GM18861 (cell line): ENCODE measurements around the gene PEX11B.
"Not testable (repeated sequence)": the region's sequence is repeated elsewhere in the genome, so short reads cannot be mapped to it uniquely, and the experiment has no call there.

Source experiments
- ATAC-seq: cut with Tn5 transposase; IDR thresholded peaks from one replicate; pipeline ENCODE4 v1.9.1; 2021; ENCODE audit not compliant: unreplicated experiment

Gene PEX11B

DNA sequence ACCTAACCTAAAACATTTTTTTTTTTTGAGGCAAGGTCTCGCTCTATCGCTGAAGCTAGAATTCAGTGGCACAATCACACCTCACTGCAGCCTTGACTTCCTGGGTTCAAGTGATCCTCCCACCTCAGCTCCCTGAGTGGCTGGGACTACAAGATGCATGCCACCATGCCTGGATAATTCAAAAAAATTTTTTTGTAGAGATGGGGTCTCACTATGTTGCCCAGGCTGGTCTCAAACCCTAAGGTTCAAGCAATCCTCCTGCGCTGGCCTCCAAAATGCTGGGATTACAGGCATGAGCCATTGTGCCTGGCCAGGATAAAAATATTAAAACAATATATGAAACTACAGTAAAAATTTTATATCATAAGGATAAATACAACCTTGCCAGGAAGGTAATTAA is 34.4 kb upstream of the PEX11B start:
- ATAC-seq: no peak

DNA sequence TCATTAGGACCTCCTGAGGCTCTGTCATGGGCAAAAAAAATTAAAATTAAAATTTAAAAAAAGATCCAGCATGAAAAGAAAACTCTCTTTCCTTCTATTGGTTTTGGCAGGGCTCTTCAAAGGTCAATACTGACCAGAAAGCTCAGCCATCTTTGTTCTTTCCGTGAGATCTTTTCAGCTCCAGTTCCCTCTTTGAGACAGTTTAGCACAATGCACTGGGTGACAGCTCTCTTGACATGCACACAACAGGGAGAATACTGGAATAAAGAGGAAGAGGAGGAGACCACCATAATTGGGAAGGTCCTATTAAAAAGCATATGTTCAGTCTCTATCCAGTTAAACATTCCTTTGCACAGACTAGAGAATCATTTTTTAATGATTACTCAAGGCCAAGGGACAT is 33.0 kb upstream of the PEX11B start:
- ATAC-seq: no peak

DNA sequence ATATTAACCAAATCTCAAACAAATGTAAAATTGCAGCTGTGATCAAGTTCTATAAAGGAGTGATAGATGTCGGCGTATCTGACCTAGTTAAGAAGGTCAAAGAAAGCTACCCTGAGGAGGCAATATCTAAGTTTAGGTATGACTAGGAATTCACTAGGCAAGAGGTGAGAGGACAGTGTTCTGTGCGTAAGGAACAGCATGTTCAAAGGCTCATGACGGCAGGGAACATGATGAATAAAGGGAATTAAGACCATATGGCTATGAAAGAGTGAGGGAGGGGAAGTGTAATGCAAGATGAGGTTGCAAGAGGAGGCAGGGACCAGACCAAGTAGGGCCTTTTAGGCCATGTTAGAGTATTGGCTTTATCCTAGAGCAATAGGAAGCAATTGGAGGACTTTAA is 30.7 kb upstream of the PEX11B start:
- no peak for ATAC-seq

DNA sequence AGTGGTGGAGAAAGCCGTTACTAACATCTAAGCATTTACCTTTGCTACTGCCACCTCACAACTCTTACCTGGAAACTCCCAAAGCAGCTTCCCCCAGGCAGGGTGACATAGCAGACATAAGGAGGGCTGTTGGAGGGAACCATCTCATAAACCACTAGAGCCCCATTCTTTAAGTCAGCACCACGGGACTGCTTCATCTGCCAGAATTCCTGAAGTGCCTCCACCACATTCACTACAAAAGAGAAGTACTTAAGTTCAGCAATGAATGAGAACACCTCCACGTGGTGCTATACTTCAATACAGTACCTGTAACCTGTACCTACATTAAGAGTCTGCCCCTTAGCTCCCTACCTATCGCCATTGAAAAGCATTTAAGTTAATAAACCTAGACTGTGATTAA is 29.0 kb upstream of the PEX11B start:
- no peak for ATAC-seq

DNA sequence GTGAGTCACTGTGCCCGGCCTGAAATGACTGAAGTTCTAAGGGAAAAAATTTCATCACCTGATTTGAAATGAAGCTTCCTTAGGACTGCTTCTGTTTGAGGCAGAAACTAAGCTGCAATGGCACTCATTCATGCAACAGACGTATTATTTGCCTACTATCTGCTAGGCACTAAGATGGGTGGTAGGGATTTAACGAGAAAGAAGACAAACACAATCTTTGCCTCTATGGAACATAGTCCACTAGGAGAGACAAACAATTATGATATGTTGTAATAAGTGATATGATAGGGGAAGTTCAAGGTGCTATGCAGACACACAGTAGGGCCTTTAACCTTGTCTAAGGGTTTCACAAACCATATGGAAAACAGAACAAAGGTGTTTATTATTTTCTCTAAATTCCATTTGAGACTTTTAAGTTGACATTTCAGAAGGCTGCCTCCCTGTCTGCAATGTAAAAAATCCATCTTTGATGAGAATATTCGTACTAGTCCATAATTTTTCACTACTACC is 28.0 kb upstream of the PEX11B start:
- no peak for ATAC-seq

DNA sequence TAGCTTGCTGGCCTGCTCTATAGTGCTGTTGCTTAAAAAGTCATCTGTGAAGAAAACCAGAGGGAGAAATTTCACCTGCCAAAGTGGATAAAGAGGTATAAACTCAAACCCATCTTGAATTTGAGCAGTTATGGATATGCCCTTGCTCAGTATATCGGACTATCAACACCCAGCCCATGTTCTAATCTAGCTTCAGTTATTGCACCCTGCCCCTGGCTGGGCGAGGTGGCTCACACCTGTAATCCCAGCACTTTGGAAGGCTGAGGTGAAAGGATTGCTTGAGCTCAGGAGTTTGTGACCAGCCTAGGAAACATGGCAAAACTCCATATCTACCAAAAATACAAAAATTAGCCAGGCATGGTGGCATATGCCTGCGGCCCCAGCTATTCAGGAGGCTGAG is 26.0 kb upstream of the PEX11B start:
- ATAC-seq: no peak

DNA sequence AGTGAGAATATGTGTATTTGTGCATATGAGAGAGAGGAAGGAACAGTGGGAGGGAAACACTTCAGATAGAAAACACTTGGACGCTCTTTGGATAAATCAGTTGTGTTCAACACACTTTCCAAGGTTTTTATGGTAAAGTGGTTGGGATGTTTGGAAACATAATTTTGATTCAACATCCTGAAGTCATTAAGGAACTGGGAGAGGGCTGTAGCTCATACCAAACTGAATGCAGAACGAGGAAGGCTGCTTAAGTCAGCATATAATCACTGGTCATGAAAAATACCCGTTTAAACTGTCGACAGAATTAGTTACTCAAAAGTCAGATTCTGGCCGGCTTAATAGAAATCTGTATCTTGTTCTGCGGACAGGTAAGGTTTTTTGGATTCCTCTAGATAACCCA is 24.4 kb upstream of the PEX11B start:
- ATAC-seq: no peak

DNA sequence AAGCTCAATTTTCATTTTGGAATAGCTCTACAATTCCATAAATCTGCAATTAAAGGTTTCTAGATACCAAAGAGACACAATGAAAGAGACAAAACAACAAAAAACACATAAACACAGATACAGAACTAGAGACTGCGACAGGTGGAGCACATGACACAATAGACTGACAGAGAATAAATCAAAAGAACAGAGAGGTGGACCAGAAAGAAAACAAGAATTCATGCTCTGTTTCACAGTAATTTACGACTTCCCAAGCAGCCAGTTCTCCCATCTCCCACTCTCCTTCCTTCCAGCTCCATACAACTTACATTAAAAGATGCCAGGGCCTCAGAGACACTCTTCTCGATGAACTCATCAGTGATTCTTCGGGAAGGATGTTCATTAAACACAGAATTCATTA is 23.9 kb upstream of the PEX11B start:
- ATAC-seq: no peak

DNA sequence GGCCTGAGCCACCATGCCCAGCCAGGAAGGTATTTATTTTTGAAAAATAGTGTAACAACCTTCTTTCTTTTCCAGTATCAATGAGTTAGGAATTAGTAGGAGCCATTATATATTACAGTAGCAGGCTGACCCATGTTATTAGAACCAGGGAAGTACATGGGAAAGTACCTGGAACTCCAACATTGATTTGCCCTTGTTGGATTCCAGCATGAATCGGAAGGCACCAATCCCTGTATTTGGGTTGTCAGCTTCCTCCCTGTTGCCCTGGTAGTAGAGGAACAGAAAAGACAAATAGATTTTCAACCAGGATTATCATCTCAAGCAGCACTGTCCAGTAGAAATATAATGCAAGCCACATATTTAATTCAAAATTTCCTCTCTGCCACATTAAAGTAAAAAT is 18.9 kb upstream of the PEX11B start:
- no peak for ATAC-seq

DNA sequence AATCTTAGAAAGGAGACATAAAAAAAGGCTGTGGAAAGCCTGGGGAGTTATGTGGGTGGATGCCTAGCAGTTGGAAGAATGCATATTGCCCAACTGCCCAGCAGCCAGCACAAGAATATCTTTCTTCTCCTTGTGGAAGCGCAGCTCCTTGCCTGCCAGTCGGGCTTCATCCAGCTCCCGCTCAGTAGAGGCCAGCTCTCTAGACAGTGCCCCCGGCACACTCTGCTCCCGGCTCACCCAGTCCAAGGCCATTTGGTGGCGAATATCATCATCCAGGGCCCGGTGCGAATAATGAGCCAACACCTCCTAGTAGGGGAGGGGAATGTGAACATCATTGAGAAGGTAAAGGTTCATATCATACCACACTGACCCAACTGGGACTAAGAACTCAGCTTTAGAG is 17.7 kb upstream of the PEX11B start:
- no peak for ATAC-seq

DNA sequence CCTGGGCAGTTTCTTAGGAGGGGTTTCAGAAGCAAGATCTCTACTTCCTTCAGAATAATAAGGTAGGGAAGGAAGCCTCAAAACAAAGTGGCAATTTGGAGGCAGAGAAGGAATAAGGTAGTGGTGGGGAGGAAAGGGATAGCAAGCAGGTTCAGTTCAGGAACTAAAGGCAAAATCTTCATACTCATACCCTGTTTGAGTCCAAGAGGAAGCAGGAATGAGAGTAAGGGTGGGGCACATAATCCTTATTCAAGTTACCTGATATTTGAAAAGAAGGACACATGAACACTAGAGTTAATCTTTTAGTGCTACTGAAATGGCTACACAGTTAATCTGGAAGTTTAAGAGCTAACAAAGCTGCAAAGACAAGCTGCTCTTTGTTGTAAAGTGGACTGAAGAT is 17.2 kb upstream of the PEX11B start:
- ATAC-seq: no peak

DNA sequence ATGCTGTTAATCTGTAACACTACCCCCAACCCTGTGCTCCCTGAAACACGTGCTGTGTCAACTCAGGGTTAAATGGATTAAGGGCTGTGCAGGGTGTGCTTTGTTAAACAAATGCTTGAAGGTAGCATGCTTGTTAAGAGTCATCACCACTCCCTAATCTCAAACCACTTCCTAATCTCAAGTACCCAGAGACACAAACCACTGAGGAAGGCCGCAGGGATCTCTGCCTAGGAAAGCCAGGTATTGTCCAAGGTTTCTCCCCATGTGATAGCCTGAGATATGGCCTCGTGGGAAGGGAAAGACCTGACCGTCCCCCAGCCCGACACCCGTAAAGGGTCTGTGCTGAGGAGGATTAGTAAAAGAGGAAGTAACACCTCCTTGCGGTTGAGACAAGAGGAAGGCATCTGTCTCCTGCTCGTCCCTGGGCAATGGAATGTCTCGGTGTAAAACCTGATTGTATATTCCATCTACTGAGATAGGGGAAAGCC is 14.0 kb upstream of the PEX11B start:
- ATAC-seq: not testable (repeated sequence)

DNA sequence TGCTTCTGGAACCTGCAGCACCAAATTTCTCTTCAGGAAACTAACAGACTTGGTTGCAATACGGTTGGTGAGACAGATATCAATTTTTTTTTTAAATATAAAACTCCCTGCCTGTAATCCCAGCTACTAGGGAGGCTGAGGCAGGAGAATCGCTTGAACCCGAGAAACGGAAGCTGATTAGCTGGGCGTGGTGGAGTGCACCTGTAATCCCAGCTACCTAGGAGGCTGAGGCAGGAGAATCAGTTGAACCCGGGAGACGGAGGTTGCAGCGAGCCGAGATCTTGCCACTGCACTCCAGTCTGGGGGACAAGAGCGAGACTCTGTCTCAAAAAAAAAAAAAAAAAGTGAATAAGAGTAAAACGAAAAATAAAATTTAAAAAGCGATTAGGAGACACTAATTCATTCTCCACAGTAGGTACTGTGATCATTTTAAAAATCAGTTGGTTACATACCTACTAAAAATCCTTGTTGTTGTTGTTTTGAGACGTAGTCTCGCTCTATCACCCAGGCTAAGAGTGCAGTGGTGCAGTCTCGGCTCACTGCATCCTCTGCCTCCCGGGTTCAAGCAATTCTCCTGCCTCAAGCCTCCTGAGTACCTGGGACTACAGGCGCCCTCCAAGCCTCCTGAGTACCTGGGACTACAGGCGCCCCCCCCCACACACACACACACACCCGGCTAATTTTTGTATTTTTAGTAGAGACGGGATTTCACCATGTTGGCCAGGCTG is 9.6 kb upstream of the PEX11B start:
- ATAC-seq: no peak

DNA sequence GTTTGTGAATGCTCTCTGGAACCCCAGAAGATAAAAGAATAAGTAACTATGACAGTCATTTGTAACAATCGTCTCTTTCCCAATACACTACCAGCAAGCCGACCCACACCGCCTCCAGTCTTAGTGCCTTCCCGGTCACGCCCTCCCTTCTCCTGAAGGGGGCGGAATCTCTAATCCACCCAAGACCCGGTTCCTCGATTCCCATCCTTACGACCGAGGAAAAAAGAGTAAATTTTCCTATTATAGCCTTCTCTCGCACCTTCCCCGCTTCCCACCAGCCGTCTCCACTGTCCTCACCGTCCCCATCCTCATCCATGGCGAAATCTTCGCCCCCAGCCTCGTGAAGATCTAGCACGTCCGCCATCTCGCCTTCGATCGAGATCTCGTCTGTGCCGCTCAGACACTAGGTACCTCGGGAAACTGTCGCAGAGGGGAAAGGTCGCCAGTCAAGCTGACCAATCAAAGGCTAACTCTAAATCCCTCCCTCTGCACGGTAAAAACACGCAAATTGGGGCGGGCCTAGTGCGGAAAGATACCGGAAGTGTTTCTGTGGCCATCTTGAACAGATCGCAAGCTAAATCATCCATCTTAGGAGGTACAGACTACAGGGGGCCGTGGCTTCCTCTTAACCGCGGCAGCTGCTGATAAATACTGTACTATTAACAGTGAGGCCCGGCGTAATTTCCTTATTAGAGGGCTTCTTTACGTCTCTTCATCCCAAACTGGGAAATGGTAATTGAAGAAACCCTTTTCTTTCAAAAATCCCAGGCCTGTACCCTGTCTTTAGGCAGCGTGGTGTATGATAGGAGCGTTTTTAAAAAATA is 8.8 kb upstream of the PEX11B start, which contains the start of gene RBM8A:
Gene RBM8A, minus strand, starts transcription at position 422 of the 824 bp plus-strand sequence. Its CDS starts 58 bp downstream, at position 364.
- peak; percentile 95 for ATAC-seq

DNA sequence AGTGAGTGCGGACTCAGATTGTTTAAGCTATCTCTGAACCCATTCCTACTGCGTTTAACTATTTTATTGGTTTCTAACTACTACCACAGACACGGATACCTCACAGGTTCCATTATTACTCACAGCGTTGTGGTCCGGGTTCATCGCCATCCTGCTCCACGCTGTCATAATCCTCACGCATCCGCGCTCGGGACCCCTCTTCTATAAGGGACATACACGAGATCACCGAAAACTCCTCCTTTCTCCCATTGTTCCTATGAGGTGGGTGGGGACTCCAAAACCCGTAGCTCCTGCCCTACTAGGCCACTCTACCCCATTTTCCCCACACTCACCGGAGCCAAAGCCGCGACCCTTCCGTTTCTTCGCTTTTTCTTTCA is 8.2 kb upstream of the PEX11B start:
- ATAC-seq: no peak

DNA sequence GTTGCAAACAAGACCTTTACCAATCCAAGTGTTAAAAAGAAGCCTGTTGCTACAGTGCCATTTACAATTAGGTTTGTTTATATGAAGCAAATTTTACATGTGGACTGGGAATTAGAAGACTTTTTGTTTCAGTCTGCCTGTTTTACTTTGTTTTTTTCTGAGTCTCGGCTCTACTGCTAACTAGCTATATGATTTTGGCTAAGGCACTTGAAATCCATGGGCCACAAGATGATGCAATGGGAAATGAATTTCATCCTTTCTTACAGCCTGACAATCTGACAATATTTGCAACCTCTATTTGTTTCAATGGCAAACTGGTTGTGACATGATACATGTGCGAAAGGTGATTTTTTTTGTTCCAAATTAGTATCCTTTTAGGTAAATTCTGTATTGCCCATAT is 3.7 kb upstream of the PEX11B start:
- no peak for ATAC-seq

DNA sequence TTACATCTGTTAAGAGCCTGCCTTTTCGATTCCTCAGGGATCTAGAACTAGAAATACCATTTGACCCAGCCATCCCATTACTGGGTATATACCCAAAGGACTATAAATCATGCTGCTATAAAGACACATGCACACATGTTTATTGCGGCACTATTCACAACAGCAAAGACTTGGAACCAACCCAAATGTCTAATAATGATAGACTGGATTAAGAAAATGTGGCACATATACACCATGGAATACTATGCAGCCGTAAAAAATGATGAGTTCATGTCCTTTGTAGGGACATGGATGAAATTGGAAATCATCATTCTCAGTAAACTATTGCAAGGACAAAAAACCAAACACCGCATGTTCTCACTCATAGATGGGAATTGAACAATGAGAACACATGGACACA is 1.8 kb upstream of the PEX11B start:
- ATAC-seq: not testable (repeated sequence)

DNA sequence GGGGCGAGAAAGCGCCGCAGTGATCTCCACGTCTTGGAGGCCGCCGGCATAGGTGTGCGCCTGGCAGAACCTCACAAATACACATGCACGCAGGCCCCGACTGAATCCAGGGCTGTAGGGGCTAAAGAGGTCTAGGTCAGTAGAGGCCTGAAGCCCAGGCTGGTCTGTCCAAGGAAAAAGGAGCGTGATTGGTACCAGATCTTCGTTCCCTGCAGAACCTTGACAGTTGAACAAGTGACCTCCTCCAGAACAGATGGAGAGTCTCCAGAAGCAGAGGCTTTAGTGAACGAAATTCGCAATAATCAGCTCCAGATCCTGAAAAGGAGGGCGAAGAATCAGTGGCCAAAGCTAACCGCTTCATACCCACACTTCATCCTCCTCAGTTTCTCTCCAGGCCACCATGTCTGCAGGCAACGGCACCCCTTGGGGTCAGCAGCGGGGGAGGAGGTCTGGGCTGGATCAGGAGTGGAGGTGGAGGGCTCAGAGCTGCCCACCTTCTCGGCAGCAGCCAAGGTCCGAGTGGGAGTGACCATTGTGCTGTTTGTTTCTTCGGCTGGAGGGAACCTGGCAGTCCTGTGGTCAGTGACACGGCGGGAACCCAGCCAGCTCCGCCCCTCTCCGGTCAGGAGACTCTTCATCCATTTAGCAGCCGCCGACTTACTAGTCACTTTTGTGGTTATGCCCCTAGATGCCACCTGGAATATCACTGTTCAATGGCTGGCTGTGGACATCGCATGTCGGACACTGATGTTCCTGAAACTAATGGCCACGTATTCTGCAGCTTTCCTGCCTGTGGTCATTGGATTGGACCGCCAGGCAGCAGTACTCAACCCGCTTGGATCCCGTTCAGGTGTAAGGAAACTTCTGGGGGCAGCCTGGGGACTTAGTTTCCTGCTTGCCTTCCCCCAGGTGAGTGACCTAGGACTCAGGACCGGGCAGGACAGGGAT is 749 bp upstream of the PEX11B start:
- ATAC-seq: peak; percentile 18

DNA sequence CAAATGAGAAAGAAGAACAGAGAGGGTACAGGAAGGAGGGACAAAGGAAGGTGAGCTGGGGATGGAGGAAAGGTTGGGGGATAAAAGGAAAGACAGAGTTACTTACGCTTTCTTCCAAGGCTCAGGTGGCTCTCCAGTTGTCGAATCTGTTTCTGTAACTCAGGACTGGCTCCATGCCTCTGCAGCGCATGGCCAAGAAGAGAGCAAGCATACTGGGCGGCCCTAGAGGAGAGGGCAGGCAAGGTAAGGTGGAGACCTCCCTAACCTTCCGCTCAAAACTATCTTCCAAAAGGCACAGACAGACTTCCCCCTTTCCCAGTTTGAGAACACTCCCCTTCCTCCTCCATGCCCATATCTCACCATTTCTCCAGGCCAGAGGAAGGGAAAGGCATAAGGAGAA is 922 bp downstream of the PEX11B start:
- ATAC-seq: no peak

DNA sequence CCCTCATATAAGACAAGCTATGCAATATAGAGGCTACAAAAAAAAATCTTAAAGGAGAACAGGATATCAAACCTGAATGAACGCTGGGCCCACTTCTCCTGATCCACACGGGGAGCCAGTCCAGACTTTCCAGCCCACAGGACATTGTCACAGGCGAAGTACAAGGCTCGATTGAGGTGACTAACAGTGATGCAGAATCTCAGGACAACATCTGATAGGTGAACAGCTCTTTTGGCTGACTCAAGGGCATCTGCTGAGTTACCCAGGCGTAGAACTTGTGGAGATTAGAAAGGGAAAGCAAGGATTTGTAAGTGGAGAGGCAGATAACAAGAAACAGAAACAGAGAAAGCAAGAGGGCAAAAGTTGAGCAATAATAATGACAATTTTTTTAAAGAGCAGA is 1.8 kb downstream of the PEX11B start:
- ATAC-seq: no peak

DNA sequence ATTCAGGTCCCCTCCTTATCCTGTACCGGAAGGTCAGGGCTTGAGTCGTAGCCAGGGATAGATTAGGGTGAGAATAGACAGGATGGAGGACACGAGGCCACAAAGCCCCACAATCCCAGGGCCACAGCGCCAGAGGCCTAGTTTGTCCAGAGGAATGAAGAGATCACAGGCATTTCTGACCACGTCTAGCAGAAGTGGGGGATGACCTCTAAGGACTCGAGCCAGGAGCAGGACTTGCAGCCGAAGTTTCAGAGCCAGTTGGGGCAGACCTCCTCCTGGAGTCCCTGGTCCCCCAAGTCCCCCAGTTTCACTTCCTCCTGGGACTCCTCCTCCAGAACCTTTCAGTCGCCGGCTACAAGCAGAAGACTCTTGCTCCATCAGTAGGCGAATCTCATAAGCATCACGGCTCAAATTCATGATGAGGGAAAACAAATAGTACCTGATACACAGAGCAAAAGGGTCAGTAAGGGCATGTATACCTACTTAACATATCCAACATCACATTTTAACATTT is 6.3 kb downstream of the PEX11B start:
- no peak for ATAC-seq
